Adipose tissue (tissue), 3 donors: ENCODE measurements around the gene ZSCAN5A. TPM values are rescaled to one million over a fixed set of nuclear protein-coding genes. Genes with fewer than 3 reads are reported as not detected.
"Not testable (repeated sequence)": the region's sequence is repeated elsewhere in the genome, so short reads cannot be mapped to it uniquely, and the experiment has no call there.

Experiments used
- H3K27ac ChIP-seq: one replicate; pipeline ENCODE4 v1.5.1; 2013; ENCODE audit warnings: low read depth, low read length
- WGBS, 3 donors: extraction: QIAGEN DNeasy Blood & Tissue Kit; methylation state at CpG; one replicate each; pipeline ENCODE4 v1.1.7; 2013; 5-methylcytosine and 5-hydroxymethylcytosine counted together
- polyA plus RNA-seq, 3 donors: library from polyadenylated mRNA; stranded (reverse); fragments of 200-250 nt; gene quantifications; one replicate each; pipeline ENCODE4 v1.2.3, GENCODE V29; 2013
- donor health status: healthy with polysubstance abuse.
- donor health status: Bipolar disorder and iron deficiency.
- donor health status: healthy.

ZSCAN5A gene
- polyA plus RNA-seq, 3 donors: 3.2 to 7.5 (median 4.3) TPM

- 85 to 94% (median 92%) methylated on average over 9 of the region's 9 CpGs for WGBS, 3 donors
Measured at GRCh38 chr19:56223481-56223880, 91.2 kb downstream of the ZSCAN5A start.

GRCh38 chr19:56222901-56223300, 91.7 kb downstream of the ZSCAN5A start:
- H3K27ac ChIP-seq: no peak overlapping the region
- WGBS, 3 donors: 76 to 81% (median 80%) methylated on average over 6 of the region's 6 CpGs

More at GRCh38 chr19:56223481-56223880, 91.2 kb downstream of the ZSCAN5A start:
- H3K27ac ChIP-seq: no peak overlapping the region

- 90 to 93% (median 93%) methylated on average over 14 of the region's 14 CpGs for WGBS, 3 donors
- H3K27ac ChIP-seq: no peak overlapping the region
Measured at GRCh38 chr19:56221851-56222250, 92.8 kb downstream of the ZSCAN5A start.

- WGBS, 3 donors: 55 to 62% (median 61%) methylated on average over 9 of the region's 9 CpGs
Measured at GRCh38 chr19:56221442-56221841, 93.2 kb downstream of the ZSCAN5A start.

GRCh38 chr19:56218961-56219360, 95.7 kb downstream of the ZSCAN5A start:
- no peak overlapping the region for H3K27ac ChIP-seq
- WGBS, 3 donors: 85 to 91% (median 86%) methylated on average over 10 of the region's 10 CpGs

More at GRCh38 chr19:56221442-56221841, 93.2 kb downstream of the ZSCAN5A start:
- H3K27ac ChIP-seq: not testable (repeated sequence)

GRCh38 chr19:56217039-56217949, 97.3 kb downstream of the ZSCAN5A start:
- H3K27ac ChIP-seq: no peak overlapping the region

GRCh38 chr19:56211718-56212117, 102.9 kb downstream of the ZSCAN5A start:
- H3K27ac ChIP-seq: no peak overlapping the region
- WGBS, 3 donors: 61 to 79% (median 64%) methylated on average over 4 of the region's 4 CpGs

More at GRCh38 chr19:56217039-56217949, 97.3 kb downstream of the ZSCAN5A start:
- WGBS, 3 donors: 5 to 8% (median 7%) methylated on average over 61 to 79 of the region's 79 CpGs

GRCh38 chr19:56210036-56210435, 104.6 kb downstream of the ZSCAN5A start:
- 80 to 90% (median 89%) methylated on average over 8 to 9 of the region's 9 CpGs for WGBS, 3 donors
- H3K27ac ChIP-seq: not testable (repeated sequence)

- no peak overlapping the region for H3K27ac ChIP-seq
- 78 to 85% (median 81%) methylated on average over 12 of the region's 12 CpGs for WGBS, 3 donors
Measured at GRCh38 chr19:56209091-56209490, 105.5 kb downstream of the ZSCAN5A start.

GRCh38 chr19:56207581-56207980, 107.1 kb downstream of the ZSCAN5A start:
- WGBS, 3 donors: 63 to 84% (median 74%) methylated on average over 5 of the region's 5 CpGs
- H3K27ac ChIP-seq: not testable (repeated sequence)

GRCh38 chr19:56201973-56202372, 112.7 kb downstream of the ZSCAN5A start, which contains the start of gene ZSCAN5C:
TSS of gene ZSCAN5C (plus strand) at chr19:56202273. CDS start at chr19:56205914, 3,641 bp downstream.
- 62 to 69% (median 64%) methylated on average over 3 of the region's 3 CpGs for WGBS, 3 donors
- H3K27ac ChIP-seq: no peak within 1 kb of the TSS

GRCh38 chr19:56199687-56200086, 115.0 kb downstream of the ZSCAN5A start:
- H3K27ac ChIP-seq: no peak overlapping the region
- WGBS, 3 donors: 59 to 62% (median 60%) methylated on average over 7 of the region's 7 CpGs

- H3K27ac ChIP-seq: not testable (repeated sequence)
- 85 to 89% (median 88%) methylated on average over 23 of the region's 23 CpGs for WGBS, 3 donors
Measured at GRCh38 chr19:56197646-56198045, 117.0 kb downstream of the ZSCAN5A start, which contains the start of gene ZSCAN5B. TSS of gene ZSCAN5B (minus strand) at chr19:56197783. CDS start at chr19:56193052, 4,731 bp downstream.

GRCh38 chr19:56193981-56194640, 120.5 kb downstream of the ZSCAN5A start:
- H3K27ac ChIP-seq: no peak overlapping the region
- WGBS, 3 donors: 82 to 90% (median 89%) methylated on average over 12 of the region's 12 CpGs

GRCh38 chr19:56191711-56192110, 122.9 kb downstream of the ZSCAN5A start:
- WGBS, 3 donors: 81 to 90% (median 83%) methylated on average over 10 of the region's 10 CpGs
- no peak overlapping the region for H3K27ac ChIP-seq

GRCh38 chr19:56191115-56191514, 123.5 kb downstream of the ZSCAN5A start:
- H3K27ac ChIP-seq: no peak overlapping the region
- 73 to 77% (median 75%) methylated on average over 7 of the region's 7 CpGs for WGBS, 3 donors

- 68 to 78% (median 78%) methylated on average over 17 of the region's 17 CpGs for WGBS, 3 donors
- H3K27ac ChIP-seq: no peak overlapping the region
Measured at GRCh38 chr19:56189785-56190184, 124.9 kb downstream of the ZSCAN5A start.

GRCh38 chr19:56177564-56178243, 136.9 kb downstream of the ZSCAN5A start:
- WGBS, 3 donors: 49 to 70% (median 60%) methylated on average over 11 of the region's 11 CpGs
- H3K27ac ChIP-seq: no peak overlapping the region
